COLO668 (cell line): ENCODE results near the gene ITPKC.
"Not testable (repeated sequence)": the region's sequence is repeated elsewhere in the genome, so short reads cannot be mapped to it uniquely, and the experiment has no call there.

Source experiments
- DNase-seq: peaks from one replicate; lab custom pipeline; 2025; ENCODE audit not compliant: unreplicated experiment; lab: John Stamatoyannopoulos, UW

Gene ITPKC

GRCh38 chr19:40714441-40715299 is 2.2 kb upstream of the ITPKC start:
- peak; percentile 91 for DNase-seq

- DNase-seq: peak; percentile 68
Measured at GRCh38 chr19:40716031-40716481, 856 bp upstream of the ITPKC start.

DNA sequence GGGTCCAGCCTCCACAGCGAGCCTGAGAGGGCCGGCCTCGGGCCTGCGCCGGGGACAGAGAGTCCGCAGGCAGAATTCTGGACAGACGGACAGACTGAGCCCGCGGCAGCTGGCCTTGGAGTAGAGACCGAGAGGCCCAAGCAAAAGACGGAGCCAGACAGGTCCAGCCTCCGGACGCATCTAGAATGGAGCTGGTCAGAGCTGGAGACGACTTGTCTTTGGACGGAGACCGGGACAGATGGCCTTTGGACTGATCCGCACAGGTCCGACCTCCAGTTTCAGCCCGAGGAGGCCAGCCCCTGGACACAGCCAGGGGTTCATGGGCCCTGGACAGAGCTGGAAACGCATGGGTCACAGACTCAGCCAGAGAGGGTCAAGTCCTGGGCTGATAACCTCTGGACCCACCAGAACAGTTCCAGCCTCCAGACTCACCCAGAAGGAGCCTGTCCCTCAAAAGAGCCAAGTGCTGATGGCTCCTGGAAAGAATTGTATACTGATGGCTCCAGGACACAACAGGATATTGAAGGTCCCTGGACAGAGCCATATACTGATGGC is 490 bp downstream of the ITPKC start:
- no peak for DNase-seq

DNA sequence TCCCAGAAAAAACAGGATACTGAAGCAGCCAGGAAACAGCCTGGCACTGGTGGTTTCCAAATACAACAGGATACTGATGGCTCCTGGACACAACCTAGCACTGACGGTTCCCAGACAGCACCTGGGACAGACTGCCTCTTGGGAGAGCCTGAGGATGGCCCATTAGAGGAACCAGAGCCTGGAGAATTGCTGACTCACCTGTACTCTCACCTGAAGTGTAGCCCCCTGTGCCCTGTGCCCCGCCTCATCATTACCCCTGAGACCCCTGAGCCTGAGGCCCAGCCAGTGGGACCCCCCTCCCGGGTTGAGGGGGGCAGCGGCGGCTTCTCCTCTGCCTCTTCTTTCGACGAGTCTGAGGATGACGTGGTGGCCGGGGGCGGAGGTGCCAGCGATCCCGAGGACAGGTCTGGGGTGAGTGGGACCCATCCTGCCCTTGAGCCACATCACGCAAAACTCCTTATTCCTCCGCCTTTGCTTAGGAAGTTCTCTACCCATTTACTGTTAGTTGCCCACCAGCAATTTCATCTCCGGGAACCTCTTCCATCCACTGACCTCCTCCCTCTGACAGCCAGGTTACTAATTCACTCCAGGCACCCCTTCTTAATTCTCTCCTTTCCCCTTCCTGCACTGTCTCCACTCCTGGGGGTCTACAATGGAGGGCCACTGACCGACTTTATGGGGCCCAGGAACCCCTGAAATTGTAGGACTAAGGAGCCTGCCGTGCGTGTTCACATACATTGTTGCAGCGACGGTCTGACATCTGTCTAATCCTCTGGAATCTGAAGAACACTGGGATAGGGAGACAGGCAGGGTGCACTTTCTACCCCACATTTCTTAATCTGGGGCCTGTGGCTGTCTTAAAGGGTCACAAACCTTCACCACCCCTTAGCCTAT is 1.2 kb downstream of the ITPKC start:
- peak; percentile 30 for DNase-seq

DNA sequence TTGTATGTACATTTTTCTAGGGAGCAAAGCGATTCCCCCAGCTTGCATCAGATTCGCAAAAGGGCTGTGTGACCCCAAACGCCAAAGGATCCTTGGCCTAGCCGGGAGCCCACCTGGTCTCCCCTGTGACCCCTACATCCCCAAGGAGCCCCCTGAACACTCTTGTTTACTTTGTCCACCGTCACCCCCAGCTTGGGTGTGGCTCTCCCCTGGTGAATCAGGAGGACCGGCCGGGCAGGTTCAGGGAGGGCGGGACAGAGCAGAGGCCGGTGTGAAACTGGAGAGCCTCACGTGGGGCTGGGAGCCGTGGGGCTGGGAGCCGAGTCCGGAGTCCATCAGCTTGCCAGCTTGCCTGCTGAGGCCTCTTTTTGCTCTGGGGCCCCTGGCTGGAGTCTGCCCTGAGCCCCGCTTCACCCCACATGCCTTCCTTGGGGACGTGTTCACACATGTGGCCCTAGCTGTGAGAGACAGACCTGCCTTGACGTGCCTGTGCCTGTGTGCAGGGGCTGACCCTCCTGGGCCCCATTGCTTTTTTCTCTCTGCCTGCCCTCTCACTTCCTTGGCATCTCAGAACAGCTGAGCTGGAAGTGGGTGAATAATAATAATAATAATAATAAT is 2.0 kb downstream of the ITPKC start:
- peak; percentile 79 for DNase-seq

DNA sequence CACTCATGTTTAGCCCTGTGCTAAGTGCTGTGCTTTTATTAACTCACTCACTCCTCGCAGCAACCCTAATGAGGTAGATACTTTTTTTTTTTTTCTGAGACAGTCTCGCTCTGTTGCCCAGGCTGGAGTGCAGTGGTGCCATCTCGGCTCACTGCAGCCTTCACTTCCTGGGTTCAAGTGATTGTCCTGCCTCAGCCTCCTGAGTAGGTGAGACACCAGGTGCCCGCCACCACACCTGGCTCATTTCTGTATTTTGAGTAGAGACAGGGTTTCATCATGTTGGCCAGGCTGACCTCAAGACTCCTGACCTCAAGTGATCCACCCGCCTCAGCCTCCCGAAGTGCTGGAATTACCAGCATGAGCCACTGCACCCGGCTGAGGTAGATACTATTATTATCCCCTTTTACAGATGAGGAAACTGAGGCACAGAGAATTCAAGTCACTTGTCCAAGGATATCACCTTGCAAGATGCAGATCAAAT is 2.5 kb downstream of the ITPKC start:
- no peak for DNase-seq

DNA sequence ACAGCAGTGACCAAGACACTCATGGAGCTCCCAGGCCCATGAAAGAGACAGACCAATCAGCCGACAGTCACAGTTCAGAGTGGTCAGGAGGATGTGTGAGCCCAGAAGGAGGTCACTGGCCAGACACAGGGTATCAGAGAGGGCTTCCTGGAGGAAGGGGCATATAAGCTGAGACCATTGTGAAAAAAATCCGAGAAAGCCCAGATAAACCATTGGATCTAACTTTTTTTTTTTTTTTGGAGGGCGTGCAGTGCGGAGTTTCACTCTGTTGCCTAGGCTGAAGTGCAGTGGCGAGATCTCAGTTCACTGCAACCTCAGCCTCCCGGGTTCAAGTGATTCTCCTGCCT is 4.2 kb downstream of the ITPKC start:
- no peak for DNase-seq

DNA sequence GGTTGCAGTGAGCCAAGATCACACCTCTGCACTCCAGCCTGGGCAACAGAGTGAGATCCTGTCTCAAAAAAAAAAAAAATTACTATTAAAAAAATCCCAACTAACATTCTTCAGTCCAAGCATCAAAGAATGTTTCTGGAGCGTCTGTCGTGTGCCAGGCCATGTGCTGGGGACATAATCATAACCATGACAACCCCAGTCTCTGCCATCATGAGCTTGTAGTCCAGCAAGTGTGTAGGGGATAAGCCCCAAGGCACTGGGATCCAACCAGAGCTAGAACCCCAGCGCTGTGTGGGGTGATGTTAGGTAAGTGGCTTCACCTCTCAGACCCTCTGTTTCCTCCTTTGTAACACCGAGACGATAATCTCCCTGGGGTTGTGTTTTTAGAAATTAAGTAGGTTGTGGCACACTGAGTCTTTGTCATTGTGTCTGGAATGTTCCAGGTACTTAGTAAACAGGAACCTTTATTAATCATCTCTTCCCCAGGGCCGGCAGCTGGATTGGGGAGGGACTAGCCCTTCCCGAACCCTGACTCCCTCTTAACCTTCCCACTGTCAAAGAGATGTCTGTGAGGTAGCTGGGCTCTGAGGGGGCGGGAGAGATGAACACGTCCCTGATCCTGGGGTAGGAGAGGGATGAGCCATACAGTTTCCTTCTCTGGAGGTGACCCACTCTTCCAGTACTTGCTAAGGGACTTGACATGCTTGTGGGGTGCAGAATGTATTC is 5.2 kb downstream of the ITPKC start:
- no peak for DNase-seq

DNA sequence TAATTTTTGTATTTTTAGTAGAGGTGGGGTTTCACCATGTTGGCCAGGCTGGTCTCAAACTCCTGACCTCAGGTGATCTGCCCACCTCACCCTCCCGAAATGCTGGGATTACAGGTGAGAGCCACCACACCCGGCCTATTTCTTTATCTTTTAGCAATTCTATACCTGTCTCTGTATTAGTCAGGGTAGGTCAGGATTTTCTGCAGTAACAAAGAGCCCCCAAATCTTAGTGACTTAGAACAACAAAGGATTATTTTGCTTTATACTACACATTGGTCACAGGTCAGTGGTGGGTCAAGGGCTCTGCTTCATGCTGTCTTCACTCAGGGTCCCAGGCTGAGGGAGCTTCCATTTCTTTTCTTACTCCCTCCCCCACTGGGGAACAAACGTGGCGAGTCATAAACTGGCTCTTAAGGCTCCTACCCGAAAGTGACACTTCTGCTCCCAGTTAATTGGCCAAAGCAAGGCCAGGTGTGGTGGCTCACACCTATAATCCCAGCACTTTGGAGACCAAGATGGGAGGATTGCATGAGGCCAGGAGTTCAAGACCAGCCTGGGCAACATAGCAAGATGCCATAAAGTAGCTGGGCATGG is 6.8 kb downstream of the ITPKC start:
- no peak for DNase-seq

GRCh38 chr19:40724315-40724714 is 7.4 kb downstream of the ITPKC start:
- no peak for DNase-seq

GRCh38 chr19:40724855-40725254 is 7.9 kb downstream of the ITPKC start:
- DNase-seq: no peak

DNA sequence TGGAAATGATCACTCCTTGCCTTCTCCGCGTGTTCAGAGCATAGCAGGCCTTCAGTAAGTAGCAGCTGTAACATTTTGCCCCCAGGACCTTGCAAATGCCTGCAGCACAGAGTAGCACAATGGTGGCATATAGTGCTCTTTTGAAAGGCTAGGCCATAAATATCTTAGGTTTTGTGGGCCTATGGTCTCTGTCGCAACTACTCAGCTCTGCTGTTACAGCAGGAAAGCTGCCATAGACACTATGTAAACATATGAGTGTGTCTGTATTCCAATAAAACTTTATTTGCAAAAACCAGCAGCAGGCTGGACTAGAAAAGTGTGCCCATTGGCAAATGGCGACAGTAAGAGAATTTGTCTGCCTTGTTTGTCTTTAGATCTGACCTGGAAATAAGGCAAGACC is 9.4 kb downstream of the ITPKC start:
- no peak for DNase-seq

- not testable (repeated sequence) for DNase-seq
Measured at GRCh38 chr19:40730065-40730464, 13.2 kb downstream of the ITPKC start.

DNA sequence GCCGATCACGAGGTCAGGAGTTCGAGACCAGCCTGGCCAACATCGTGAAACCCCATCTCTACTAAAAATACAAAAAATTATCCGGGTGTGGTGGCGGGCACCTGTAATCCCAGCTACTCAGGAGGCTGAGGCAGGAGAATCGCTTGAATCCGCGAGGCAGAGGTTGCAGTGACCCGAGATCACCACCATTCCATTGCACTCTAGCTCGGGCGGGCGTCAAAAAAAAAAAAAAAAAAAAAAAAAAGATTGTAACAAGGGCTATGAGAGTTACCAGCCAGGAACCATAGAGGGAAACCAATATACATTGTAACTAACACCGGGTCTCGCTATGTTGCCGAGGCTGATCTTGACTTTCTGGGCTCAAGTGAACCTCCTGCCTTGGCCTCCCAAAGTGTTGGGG is 15.4 kb downstream of the ITPKC start:
- DNase-seq: not testable (repeated sequence)

DNA sequence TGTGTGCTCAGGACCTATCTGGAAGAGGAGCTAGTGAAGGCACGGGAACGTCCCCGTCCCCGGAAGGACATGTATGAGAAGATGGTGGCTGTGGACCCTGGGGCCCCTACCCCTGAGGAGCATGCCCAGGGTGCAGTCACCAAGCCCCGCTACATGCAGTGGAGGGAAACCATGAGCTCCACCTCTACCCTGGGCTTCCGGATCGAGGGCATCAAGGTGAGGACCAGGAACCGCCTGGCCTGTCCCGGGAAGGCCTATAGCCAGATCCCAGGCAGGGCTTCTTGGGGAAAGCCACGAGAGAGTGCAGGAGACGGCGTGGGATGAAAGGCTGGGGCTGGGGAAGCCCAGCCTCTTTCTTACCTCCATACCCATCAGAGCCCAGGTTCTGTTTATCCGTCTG is 16.2 kb downstream of the ITPKC start:
- DNase-seq: no peak

DNA sequence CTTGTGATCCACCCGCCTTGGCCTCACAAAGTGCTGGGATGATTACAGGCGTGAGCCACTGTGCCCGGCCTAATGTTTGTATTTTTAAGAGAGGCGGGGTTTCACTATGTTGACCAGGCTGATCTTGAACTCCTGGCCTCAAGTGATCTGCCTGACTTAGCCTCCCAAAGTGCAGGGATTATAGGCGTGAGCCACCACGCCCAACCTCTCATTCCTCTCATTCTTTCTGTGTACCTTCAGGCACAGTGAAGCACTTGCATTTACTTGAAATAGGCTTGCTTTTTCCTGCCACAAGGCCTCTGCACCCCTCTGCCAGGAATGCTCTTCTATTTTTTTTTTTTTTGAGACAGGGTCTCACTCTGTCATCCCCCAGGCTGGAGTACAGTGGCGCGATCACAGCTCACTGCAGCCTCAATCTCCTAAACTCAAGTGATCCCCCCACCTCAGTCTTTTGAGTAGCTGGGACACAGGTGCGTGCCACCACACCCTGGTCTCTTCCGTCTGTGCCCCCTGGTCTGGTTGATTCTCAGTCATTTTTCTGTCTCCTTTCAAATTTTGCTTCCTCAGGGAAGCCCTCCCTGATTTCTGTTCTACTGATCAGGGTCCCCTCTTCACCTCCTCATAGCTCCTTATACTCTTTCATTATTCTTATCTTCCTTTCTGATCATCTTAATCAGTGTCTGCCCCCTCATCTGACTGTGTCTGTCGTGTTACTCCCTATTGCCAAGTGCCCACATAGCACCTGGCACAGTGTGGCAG is 18.3 kb downstream of the ITPKC start:
- no peak for DNase-seq

GRCh38 chr19:40736661-40737060 is 19.7 kb downstream of the ITPKC start:
- DNase-seq: no peak

- DNase-seq: no peak
Measured at GRCh38 chr19:40737102-40737644, 20.3 kb downstream of the ITPKC start.
